Fibroblast of skin of abdomen (primary cell): ENCODE data around the gene TNFAIP8L3.

Experiments used
- DNase-seq: peaks from one replicate; pipeline ENCODE4 v3.0.0-alpha.2; 2013

The TNFAIP8L3 gene

GRCh38 chr15:51114437-51115119, 19.9 kb upstream of the TNFAIP8L3 start:
- DNase-seq, result no peak

- DNase-seq, result no peak
Observed at GRCh38 chr15:51112078-51112477, 17.4 kb upstream of the TNFAIP8L3 start.

DNA sequence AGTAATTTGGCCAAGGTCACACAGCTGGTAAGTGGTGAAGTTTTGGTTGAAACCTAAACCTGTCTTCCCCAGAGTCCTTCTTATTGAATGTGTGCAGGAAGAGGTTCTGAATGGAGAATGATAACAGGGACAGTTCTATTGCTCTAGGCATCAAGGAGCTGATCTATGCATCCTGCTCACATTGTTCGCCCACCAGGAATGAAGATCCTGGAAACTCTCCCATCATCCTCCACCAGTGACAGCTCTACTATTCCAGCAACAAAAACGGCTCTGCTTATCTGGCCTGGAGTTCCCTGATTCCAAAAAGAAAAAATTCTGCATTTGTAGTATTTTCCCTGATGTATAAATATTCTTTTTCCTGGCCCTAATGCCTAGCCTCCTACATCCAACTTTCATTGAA, 16.4 kb upstream of the TNFAIP8L3 start:
- peak; percentile 33 for DNase-seq

- no peak for DNase-seq
Observed at GRCh38 chr15:51110171-51110570, 15.5 kb upstream of the TNFAIP8L3 start.

DNA sequence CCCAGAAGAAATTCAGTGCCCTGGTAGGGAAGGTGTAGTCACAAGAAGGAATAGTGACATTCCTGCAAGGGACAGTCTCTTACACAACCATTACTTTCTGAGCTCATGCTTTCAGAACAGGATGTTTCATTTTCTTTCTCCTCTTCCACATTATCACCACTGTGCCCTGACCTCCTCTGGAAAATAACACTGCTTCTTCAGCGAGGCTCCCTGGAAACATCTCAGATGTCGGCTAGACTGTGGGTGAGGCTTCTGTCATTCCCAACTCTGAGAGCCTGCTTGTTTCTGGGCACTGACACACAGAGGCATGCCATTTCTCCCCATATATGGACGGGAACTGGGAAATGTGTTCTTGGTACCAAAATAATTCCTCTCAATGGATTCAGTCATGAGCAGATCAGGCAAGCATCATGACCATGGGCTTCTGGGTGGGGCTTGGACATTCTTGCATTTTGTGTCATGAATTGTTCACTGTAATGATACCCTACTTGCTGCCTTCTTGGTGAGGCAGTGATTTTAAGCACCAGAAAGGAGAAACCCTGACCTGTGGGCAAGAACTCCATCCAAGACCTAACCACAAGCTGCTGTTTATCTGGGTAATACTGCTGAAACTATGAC, 14.3 kb upstream of the TNFAIP8L3 start:
- peak; percentile 82 for DNase-seq

GRCh38 chr15:51107612-51108011, 12.9 kb upstream of the TNFAIP8L3 start:
- no peak for DNase-seq

DNA sequence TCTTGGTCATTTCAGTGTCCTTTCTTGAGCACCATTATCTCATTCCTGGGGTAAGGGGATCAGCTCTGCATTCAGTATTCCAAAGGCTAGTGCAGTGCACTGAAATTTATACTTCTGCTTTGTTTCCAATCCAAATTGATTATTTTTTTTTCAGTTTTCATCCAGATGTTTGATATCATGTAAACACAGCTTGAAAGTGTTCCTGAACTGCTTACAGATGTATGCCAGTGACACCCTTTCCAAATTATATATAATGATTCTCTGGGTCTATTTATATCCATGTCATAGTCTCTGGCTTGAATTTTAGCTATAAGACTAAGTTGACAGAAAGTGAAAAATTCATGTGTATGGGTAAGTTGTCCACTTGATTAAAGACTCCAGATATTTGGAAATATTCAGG, 11.8 kb upstream of the TNFAIP8L3 start:
- no peak for DNase-seq

- no peak for DNase-seq
Observed at GRCh38 chr15:51105430-51106016, 10.8 kb upstream of the TNFAIP8L3 start.

GRCh38 chr15:51104512-51104911, 9.8 kb upstream of the TNFAIP8L3 start:
- DNase-seq, result peak; percentile 35

DNA sequence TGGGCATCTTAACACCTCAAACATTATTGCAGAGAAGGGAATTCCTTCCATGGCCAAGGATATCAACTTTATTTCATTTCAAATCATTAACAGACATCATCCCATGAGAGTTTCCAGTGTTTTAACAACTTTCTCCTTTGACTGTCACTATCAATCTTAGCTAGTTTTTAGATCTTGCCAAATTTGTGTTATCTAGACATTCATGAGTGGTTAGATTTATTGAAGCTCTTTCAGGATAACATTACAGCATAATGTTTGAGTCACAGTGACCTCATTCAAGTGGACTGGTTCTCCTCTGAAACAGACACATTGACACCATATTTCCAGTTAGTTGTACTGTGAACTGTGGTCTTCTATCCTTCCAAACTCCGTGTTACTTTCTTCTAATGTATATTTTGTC, 8.6 kb upstream of the TNFAIP8L3 start:
- peak; percentile 87 for DNase-seq

- no peak for DNase-seq
Observed at GRCh38 chr15:51100785-51101489, 6.2 kb upstream of the TNFAIP8L3 start.

- no peak for DNase-seq
Observed at GRCh38 chr15:51099185-51099584, 4.5 kb upstream of the TNFAIP8L3 start.

- no peak for DNase-seq
Observed at GRCh38 chr15:51098331-51098619, 3.6 kb upstream of the TNFAIP8L3 start.

DNA sequence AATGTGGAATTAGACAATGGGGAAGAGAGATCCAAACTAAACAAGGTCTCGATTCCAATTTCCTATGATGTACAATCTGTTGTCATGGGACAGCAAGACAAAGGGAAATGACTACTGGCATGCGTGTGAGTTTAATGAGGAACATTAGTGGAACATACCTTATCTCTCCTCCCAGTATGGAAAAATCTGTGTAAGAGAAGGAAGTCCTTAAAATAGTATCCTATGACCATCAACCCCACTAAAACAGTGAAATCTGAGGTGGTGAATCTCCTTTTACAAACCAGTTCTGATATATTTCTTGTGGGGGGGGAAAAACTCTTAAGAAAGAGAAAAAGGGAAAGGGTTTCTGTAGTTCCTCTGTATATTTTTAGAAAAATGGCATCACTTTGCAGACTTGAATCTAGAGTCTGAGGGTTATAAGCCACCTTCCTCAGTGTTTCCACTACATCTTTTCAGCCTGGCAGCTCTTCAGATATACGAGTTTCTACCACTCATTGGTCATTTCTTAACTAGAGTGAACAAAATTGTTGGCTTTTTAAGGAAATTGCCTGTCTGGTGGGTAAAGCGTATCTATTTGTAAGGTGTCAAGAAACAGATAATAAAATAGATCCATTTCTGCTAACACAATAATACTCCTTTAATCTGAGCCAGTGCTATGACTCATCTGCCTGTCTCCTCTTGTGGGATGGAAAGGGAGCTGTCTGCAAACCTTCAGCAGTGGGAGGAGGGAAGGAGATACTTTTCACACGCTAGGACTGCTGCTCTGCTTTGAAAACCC, 3.0 kb upstream of the TNFAIP8L3 start:
- DNase-seq, result peak; percentile 72

DNA sequence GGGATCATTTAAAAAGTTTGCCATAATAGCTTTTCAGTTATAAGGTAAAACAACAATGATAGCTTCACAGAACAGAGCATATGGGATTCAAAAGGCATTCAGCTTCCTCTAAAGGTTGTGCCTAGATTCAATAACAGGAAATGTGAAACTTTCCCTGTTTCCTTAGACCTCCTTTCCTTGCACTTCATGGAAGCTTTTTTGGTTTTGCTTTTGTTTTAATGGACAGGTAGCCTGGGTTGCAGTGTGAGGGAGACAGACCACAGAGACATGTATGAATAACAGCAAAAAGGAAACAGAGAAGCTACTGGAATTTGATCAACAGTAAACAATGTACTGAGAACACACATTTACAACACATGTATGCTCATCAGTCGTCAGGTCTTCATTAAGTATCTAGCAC, 2.3 kb upstream of the TNFAIP8L3 start:
- DNase-seq, result no peak

- no peak for DNase-seq
Observed at GRCh38 chr15:51095681-51096331, 1.1 kb upstream of the TNFAIP8L3 start.

GRCh38 chr15:51093839-51094605, 684 bp downstream of the TNFAIP8L3 start:
- no peak for DNase-seq

DNA sequence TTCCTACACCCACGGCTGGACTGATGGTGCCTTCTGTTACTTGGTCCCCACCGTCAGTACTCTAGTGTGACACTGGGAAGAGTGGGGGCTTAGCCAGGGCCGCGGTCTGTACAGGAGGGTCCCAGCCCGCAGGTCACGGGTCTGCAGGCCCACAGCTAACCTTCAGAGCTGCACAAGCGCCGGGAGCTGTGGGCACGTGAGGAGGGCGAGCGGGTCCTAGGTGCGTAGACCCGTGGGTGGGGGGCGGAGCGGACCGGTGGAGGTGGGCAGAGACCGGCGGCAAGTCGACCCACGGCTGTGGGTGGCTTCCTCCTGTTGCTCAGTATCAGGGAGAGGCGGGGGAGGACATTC, 1.2 kb downstream of the TNFAIP8L3 start:
- DNase-seq, result no peak

GRCh38 chr15:51092480-51093040, 2.1 kb downstream of the TNFAIP8L3 start:
- DNase-seq, result no peak

DNA sequence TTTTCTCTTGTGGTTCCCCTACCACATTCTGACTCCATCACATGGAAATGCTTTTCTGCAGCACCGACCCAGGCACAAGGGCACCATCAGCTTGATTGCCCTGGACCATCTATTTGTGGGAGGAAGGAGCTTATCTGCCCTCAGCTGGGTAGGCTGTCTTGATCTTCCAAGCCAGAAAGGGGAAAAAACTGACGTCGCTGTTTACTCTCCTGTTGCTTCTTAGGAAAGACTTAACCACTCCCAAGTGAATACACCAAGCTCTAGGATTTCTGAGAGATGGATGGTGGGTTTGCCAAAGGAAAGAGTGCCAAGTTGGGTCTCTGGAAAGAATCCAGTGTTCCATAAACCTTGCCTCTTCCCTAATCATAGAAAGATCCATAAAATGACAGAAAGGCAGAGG, 4.0 kb downstream of the TNFAIP8L3 start:
- DNase-seq, result no peak

- DNase-seq, result no peak
Observed at GRCh38 chr15:51089699-51090453, 4.8 kb downstream of the TNFAIP8L3 start.
